Left colon (tissue), 2 donors: ENCODE measurements around the gene TMEM181. TPM values are rescaled to one million over a fixed set of nuclear protein-coding genes. Genes with fewer than 3 reads are reported as not detected.
"Not testable (repeated sequence)": the region's sequence is repeated elsewhere in the genome, so short reads cannot be mapped to it uniquely, and the experiment has no call there.

Experiments used
- ATAC-seq: fragments of 200-7000 bp; cut with Tn5 transposase; one replicate; pipeline ENCODE4 v1.9.1; 2020; ENCODE audit warnings: mild to moderate bottlenecking, moderate library complexity
- DNase-seq, 2 donors: peaks; one replicate each; pipeline ENCODE4 v3.0.0-alpha.2; 2020
- intact Hi-C, 2 donors: fragments of 100-400 bp; cut with DNase I in 1 of 2; cut with micrococcal nuclease in 1 of 2; formaldehyde crosslinking; loops; one replicate each; pipeline versions ENCODE4 v1.11.2 to v1.14.0; 2022; cut with DNase I, micrococcal nuclease
- total RNA-seq, 2 donors: library from RNA; stranded (reverse); fragmentation: NEBNext Ultra II Directional; extraction: Animal tissue kit (Norgen Biotek cat#: 25700); gene quantifications; one replicate each; pipeline ENCODE4 v1.2.1, GENCODE V29; 2021
- donor health status: DM: no; HTN: no; CAD: no.
- donor health status: DM: yes; HTN: yes; CAD: no.

The TMEM181 gene
- total RNA-seq, 2 donors from 2014 or later: 41.2 to 46.7 TPM

DNA sequence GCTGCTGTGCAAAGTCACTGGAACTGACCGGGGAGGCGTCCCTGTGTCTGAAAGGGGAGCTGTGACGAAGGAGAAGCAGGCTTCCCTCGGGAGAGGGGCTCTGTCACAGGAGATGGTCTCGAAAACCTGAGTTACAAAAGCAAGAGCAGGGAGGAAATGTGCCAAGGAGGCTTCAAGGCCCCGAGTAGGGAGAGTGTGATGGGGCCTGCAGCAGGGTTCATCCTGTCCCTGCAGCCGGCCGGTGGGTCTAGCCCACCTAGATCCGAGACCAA is 68.0 kb downstream of the TMEM181 start:
- ATAC-seq (no peak), DNase-seq (peak in 1 of 2 donors; percentile 8)
- intact Hi-C loops: no loop called here

DNA sequence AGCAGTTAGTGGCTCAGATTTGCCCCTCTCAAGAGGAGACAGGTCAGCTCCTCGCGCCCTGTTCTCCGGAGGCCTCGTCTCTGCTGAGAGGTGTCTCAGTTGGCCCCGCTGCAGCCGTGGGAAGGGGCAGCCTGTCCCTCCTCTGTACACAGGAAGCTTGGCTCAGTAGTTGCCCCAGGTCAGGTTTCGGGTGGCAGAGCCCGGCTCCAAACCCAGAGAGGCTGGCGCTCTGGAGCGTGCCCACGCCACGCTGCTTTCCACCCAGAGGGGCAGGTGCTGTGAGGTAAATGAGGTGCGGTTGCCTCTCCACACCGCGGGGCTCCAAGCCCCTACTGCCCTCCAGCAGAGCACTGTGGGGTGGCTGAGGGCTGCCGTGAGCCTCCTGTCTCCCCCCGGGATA is 68.7 kb downstream of the TMEM181 start:
- DNase-seq: peak in 1 of 2 donors; percentile 21
- intact Hi-C loops: no loop called here
- no peak for ATAC-seq

DNA sequence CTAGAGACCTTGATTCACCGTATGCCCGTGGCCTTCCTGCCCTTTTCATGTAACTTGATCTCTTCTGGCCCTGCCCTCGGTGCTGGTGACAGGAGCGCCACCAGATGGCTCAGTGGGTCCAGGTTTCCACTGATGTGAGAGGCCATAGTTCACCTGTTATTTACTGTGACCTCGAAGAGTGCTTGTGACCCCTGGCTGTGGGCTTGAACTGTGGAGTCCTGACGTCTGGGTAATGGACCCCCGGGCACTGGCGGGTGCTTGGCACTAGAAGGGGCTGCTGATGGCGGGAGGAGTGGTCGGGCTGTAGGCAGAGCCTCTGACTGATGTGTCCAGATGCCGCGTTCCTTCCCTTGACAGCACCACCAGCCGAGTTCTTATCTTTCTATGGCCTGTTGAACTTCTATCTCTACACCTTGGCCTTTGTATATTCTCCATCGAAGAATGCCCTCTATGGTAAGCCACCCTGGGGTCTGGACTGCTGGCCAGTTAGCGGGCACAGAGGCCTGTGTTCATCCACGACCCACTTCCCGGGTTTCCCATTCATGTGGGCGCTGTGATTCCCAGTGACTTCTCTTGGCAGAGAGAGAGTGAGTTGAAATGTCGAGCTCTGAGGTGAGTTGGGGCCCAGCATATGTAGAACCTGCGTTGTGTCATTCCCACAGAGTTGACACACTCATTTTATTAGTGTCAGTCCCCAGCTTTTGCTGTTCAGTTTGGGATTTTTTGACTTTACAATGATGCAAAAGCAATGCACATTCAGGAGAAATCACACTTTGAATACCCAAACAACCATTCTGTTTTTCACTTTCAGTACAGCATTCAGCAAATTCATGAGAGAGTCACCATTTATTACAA is 69.7 kb downstream of the TMEM181 start:
- intact Hi-C loops: no loop called here
- peak in 1 of 2 donors; percentile 23 for DNase-seq
- no peak for ATAC-seq

DNA sequence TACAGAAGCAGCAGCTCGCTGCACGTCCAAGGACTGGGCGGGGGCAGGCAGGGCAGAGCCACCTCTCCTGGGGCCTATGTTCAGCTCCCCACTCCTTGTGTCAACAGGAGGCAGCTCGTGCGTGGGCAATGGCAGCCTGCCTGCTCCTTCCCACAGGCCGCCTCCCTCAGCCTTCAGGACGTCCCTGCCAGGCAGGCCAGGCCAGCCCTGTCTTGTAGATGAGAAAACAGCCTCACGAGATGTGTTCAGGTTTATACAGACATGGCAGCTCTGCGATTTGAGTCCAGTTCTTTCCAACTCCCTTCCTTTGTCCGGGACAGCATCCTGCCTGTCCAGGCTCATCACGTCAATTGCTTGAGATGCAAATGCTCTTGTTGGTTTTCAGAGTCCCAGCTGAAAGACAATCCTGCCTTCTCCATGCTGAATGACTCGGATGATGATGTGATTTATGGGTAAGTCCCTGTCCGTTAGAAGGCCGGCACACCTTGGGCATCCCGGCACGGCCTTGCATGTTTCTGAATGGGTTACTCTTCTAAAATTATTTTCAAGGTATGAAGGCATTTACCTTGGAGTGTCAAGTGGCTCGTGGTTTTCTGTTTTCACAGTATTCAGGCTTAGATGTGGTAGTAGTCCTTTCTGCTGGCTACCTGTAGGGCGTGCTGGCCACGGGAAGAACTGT is 71.2 kb downstream of the TMEM181 start:
- ATAC-seq: peak; percentile 74
- intact Hi-C loops: no loop called here
- DNase-seq: peak; percentile 65 to 71

DNA sequence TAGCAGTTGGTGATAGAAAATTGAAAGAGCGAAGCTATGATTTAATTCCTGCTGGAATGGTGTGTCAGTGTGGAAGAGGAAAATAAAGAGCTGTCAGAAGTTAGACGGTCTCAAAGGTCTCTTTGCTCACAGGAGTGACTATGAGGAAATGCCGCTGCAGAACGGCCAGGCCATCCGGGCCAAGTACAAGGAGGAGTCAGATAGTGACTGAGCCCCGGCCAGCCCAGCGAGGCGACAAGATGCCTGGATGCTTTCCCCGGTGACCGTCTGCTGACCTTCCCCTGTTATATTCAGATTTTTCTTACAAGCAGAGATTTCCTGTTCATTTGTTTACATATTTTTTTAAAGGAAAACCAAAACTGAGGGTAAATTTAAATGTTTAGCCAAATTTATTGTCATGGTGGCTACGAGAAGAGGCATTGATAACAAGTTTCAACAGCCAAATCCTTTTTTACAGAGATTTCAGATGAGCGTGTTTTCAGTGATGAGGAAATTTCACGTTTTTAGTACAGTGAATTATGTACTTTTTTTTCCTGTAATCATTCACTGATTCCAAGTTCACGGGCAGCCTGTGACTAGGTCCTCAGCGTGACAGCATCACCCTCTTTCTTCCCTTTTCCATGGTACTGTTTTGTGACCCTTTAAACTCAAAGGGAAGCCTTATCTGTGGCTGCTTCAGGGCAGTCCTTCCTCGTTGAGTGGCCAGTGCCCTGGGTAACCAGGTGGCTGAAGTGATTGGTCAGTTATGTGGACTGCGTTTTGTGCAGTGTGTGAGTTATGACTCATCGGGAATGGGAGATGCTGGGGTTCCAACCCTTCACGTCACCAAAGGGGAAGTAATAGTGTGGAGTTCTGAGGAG is 72.0 kb downstream of the TMEM181 start:
- DNase-seq (peak; percentile 80 to 81), ATAC-seq (peak; percentile 88)
- intact Hi-C loops: no loop called here

GRCh38 chr6:158632538-158633119 is 72.7 kb downstream of the TMEM181 start:
- ATAC-seq, intact Hi-C loops, DNase-seq: not testable (repeated sequence)

GRCh38 chr6:158633127-158633526 is 73.2 kb downstream of the TMEM181 start:
- peak in 1 of 2 donors; percentile 21 for DNase-seq
- ATAC-seq: no peak
- intact Hi-C loops: no loop called here

GRCh38 chr6:158634695-158635426 is 75.0 kb downstream of the TMEM181 start:
- ATAC-seq: no peak
- DNase-seq: peak in 1 of 2 donors; percentile 10
- intact Hi-C loops: no loop called here

- intact Hi-C loops: no loop called here
- no peak for ATAC-seq
- no peak for DNase-seq
Observed at GRCh38 chr6:158635427-158636073, 75.7 kb downstream of the TMEM181 start.

DNA sequence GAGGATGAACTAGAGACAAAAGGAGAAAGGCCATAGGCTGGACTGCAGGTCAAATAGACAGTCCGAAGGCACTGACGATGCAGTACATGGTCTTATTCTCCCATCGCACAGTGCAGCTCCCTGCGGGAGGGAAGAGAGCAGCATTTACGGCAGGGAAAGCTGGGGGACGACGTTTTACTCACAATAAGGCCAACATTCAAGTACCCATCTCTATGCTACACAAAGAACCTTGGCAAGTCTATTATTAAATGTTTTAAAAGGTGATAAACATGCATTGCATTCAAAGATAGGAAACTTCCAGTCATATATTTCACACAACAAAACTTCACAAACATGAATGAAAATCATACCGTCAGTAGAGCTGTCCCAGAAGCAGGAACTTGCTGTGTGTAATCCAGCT is 76.9 kb downstream of the TMEM181 start:
- no peak for DNase-seq
- intact Hi-C loops: no loop called here
- no peak for ATAC-seq

GRCh38 chr6:158638324-158638854 is 78.5 kb downstream of the TMEM181 start:
- intact Hi-C loops: no loop called here
- DNase-seq (peak in 1 of 2 donors; percentile 15), ATAC-seq (no peak)

DNA sequence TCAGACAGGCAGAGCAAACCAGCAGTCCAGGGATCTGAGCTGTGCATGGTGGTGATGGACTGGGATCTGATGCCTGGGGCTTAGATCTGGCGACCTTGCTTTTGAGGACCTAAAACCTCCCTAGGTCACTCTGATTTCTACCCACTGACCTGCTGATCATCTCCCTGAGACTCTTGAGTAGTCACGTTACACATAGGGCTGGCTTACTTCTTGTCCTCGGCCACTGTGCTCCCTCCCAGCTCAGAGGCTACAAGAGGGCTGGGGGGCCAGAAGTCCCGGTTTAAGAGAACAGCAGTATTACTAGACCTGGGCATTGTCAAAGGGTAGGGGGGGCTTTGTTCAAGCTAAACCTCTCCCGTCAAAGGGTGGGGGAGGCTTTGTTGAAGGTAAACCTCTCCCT is 79.2 kb downstream of the TMEM181 start:
- ATAC-seq: no peak
- peak in 1 of 2 donors; percentile 16 for DNase-seq
- intact Hi-C loops: no loop called here

DNA sequence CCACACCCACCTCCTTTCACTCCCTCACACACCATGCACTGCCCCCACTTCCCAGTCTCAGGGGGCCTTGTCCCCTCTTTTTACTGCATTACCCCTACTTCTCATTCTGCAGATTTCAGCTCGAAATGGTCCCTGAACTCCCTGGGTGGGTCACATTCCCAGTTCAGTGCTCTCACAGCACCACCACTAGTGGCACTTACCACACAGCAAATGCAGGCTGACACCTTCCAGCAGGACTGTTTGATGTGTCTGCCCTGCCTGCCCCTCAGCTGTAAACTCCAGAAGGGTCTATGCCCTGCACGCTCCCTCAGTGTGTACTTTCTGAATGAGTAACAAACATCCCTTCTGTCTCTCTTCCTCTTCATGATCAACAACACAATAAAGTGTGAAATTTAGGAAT is 80.6 kb downstream of the TMEM181 start:
- DNase-seq: peak in 1 of 2 donors; percentile 23
- intact Hi-C loops: no loop called here
- no peak for ATAC-seq

DNA sequence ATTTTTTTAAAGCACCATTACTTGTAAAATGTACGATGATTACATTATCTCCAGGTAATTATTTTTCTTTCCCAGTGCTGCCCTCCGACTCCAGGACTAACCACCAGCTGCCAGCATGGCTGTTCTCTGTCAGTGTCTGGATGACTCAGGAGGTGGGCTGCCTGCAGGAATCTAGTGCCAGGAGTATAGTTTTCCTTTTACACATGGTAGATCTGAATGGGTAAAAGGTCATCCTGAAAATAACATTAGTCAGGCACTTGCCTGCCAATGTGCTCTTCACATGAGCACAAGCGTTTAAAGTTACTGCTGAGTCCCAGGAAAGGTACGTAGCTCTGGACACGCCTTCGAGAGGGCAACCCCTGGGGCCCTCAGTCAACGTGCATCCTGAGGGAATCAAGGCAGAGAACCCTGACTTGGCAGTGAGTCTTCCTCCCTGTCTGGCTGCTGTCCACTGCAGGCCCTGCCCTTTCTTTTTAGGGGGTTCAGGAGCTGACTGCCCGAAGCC is 82.3 kb downstream of the TMEM181 start:
- intact Hi-C loops: no loop called here
- ATAC-seq: no peak

DNA sequence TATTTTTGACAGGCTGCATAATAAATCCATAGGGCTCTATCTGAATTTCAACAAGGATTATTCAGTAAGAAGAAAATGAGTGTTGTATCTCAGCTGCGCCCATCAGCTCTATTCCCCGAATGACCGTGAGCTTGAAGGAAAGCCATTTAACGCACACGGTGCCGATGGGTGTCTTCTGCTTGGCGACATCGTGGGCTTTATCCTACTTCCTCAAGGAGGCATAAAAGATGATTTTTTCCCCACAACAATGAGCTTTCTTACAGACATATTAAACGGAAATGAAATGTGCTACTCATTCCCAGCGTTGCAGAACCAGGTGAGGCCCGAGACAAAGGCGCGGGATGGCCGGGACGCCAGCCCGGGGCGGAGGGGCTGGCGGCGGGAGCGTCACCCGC is 83.9 kb downstream of the TMEM181 start:
- intact Hi-C loops: no loop called here
- ATAC-seq: peak; percentile 0
- DNase-seq: no peak

More for the DNA sequence above, 82.3 kb downstream of the TMEM181 start:
- DNase-seq: peak in 1 of 2 donors; percentile 27

DNA sequence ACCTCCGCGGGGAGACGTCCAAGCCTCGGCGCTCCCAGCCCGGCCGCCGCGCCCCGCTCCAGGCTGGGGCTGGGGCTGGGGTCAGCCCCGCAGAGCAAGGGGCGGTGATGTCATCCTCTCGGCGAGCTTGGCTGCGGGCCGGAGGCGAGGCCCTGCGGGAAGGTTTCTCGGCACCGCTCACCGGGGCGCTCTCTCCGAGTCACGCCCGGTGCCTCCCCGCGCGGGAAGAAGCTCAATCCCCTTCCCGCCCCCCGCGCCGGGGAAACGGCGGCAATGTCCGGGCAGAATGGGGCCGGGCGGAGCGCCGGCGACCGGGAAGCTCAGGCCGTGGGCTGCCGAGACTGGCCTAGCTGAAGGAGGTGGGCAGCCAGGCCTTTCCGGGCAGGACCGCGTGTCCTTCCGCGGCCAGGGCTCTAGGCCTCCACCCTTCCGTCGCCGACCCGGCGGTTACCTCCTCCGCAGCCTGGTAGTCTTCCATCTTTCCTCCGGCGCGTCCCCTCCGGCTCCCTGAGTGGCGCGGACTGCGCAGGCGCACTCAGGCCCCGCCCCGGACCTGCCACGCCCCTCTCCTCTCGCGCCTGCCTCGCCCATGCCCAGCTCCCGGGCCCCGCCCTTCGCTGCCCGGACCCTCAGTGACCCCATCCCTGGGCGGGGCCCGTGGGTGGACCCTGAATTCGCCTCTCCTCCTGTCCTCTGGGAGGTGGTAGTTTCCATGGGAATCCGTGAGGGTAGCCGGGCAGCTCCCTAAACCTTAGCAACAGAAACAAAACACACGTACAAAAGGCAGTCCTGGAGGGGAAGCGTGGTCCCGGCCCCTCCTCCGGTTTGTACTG is 84.6 kb downstream of the TMEM181 start, which contains the start of gene DYNLT1:
Gene DYNLT1, minus strand, starts transcription at position 513 of the 833 bp plus-strand sequence. Its CDS starts 35 bp downstream, at position 478.
- ATAC-seq (peak; percentile 94), DNase-seq (peak; percentile 92 to 94)
- intact Hi-C loops: no loop called here
